Stomach (tissue), 9 donors: ENCODE data around the gene FLNC. TPM values are rescaled to one million over a fixed set of nuclear protein-coding genes. Genes with fewer than 3 reads are reported as not detected.

Source experiments
- DNase-seq, 2 donors: peaks; one replicate each; pipeline versions ENCODE4 v3.0.0 to v3.0.0-alpha.2; 2013 to 2019
- H3K27ac ChIP-seq, 5 donors: fragments of 200-600 bp in 4 of 5; sonication (generic) in 4 of 5; one replicate each; pipeline ENCODE4 v1.5.1; 2013 to 2019; ENCODE audit warnings: mild to moderate bottlenecking in 1 of 5, moderate library complexity in 1 of 5
- H3K27me3 ChIP-seq, 3 donors: fragments of 200-600 bp; sonication (generic); one replicate each; pipeline ENCODE4 v1.5.1; 2017 to 2019; ENCODE audit warnings: mixed run types in 1 of 3
- H3K36me3 ChIP-seq, 4 donors: fragments of 200-600 bp; sonication (generic); 1 replicate in 3 of 4; 2 replicates in 1 of 4; pipeline ENCODE4 v1.5.1; 2016 to 2019
- H3K4me1 ChIP-seq, 4 donors: fragments of 200-600 bp; sonication (generic); one replicate each; pipeline ENCODE4 v1.5.1; 2016 to 2019
- H3K4me3 ChIP-seq, 4 donors: fragments of 200-600 bp; sonication (generic) in 3 of 4; one replicate each; pipeline ENCODE4 v1.5.1; 2016 to 2019; ENCODE audit warnings: mild to moderate bottlenecking in 1 of 4
- H3K9me3 ChIP-seq, 4 donors: fragments of 200-600 bp; sonication (generic); one replicate each; pipeline ENCODE4 v1.5.1; 2016 to 2019
- EP300 ChIP-seq: sonication (generic); formaldehyde crosslinking; IDR thresholded peaks from one replicate; pipeline ENCODE4 v1.6.1; 2017; ENCODE audit warnings: antibody characterized with exemption
- POLR2A ChIP-seq, 4 donors: fragments of 450-650 bp; IDR thresholded peaks; one replicate each; pipeline ENCODE4 v1.6.1; 2016; ENCODE audit warnings: antibody characterized with exemption in 4 of 4, control low read depth in 2 of 4, mild to moderate bottlenecking in 1 of 4, moderate library complexity in 1 of 4
- POLR2AphosphoS5 ChIP-seq, 3 donors: sonication (generic); formaldehyde crosslinking; IDR thresholded peaks; one replicate each; pipeline ENCODE4 v1.6.1; 2016; ENCODE audit warnings: antibody characterized with exemption in 3 of 3
- WGBS, 5 donors: extraction: QIAGEN DNeasy Blood & Tissue Kit in 3 of 5; methylation state at CpG; one replicate each; pipeline versions ENCODE4 v1.1.5 to v1.1.7; 2013 to 2018; 5-methylcytosine and 5-hydroxymethylcytosine counted together
- intact Hi-C: fragments of 100-400 bp; cut with DNase I; formaldehyde crosslinking; loops from one replicate; pipeline ENCODE4 v1.15.1; 2023; ENCODE audit warnings: low total_unique reads
- polyA plus RNA-seq, 3 donors: library from polyadenylated mRNA; stranded (reverse); fragments of 200-250 nt; gene quantifications; one replicate each; pipeline ENCODE4 v1.2.3, GENCODE V29; 2013
- total RNA-seq, 5 donors: library from RNA; depleted of rRNA; stranded (reverse); fragments of >200 nt; gene quantifications; one replicate each; pipeline versions ENCODE4 v1.1.0 to v1.2.3, GENCODE V29; 2014 to 2016
- TF ChIP-seq, protein P1 (sequence below), 7 experiments: fragments of 450-650 bp in 4 of 7; fragments of 200-600 bp in 3 of 7; sonication (generic) in 3 of 7; IDR thresholded peaks; one replicate each; pipeline ENCODE4 v1.5.1; 2016 to 2019; ENCODE audit warnings: antibody characterized with exemption in 7 of 7, control low read depth in 2 of 7, mild to moderate bottlenecking in 1 of 7
- donor health status: healthy with polysubstance abuse.
- donor health status: Bipolar disorder and iron deficiency.
- donor health status: healthy.

Gene FLNC
- total and polyA plus RNA-seq, 8 donors = 1.9 to 184 (median 46.6) TPM

- DNase-seq = no peak
Observed at GRCh38 chr7:128844777-128845311, 14.6 kb downstream of the FLNC start.

GRCh38 chr7:128845475-128845874 lies 15.3 kb downstream of the FLNC start:
- DNase-seq = no peak
- H3K27me3 ChIP-seq = no peaks in the 10 kb centered on the region
- H3K4me1 ChIP-seq = peaks cover 0 to 6% (median 0%) of the 10 kb centered on the region in 4 donors
- intact Hi-C loops = no loop called here
- H3K4me3 ChIP-seq = no peak overlapping the region
- TF ChIP-seq POLR2AphosphoS5 (IDR thresholded peaks at IDR 0.05) = no peak
- no peak for TF ChIP-seq EP300
- TF ChIP-seq POLR2A (IDR thresholded peaks at IDR 0.05) = no peak
- TF ChIP-seq, protein P1, sequence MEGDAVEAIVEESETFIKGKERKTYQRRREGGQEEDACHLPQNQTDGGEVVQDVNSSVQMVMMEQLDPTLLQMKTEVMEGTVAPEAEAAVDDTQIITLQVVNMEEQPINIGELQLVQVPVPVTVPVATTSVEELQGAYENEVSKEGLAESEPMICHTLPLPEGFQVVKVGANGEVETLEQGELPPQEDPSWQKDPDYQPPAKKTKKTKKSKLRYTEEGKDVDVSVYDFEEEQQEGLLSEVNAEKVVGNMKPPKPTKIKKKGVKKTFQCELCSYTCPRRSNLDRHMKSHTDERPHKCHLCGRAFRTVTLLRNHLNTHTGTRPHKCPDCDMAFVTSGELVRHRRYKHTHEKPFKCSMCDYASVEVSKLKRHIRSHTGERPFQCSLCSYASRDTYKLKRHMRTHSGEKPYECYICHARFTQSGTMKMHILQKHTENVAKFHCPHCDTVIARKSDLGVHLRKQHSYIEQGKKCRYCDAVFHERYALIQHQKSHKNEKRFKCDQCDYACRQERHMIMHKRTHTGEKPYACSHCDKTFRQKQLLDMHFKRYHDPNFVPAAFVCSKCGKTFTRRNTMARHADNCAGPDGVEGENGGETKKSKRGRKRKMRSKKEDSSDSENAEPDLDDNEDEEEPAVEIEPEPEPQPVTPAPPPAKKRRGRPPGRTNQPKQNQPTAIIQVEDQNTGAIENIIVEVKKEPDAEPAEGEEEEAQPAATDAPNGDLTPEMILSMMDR (IDR thresholded peaks at IDR 0.05) = no peak
- no peaks in the 10 kb centered on the region for H3K9me3 ChIP-seq
- no peak overlapping the region for H3K27ac ChIP-seq
- peaks cover 0 to 98% (median 67%) of the 10 kb centered on the region in 4 donors for H3K36me3 ChIP-seq
- 79 to 86% (median 81%) methylated on average over 5 of the region's 5 CpGs for WGBS, 5 donors

More at GRCh38 chr7:128844777-128845311, 14.6 kb downstream of the FLNC start:
- 89 to 94% (median 92%) methylated on average over 15 to 25 of the region's 25 CpGs for WGBS, 5 donors
- TF ChIP-seq POLR2AphosphoS5 (IDR thresholded peaks at IDR 0.05) (no peak), EP300 (no peak), POLR2A (IDR thresholded peaks at IDR 0.05) (no peak)
- TF ChIP-seq, protein P1 (IDR thresholded peaks at IDR 0.05) = no peak
- Histone ChIP-seq H3K36me3 (peaks cover 0 to 98% (median 64%) of the 10 kb centered on the region in 4 donors), H3K27ac (peak overlapping the region in 1 of 5 donors; percentile 24), H3K9me3 (no peaks in the 10 kb centered on the region), H3K27me3 (no peaks in the 10 kb centered on the region), H3K4me3 (no peak overlapping the region), H3K4me1 (peaks cover 0 to 6% (median 1%) of the 10 kb centered on the region in 4 donors)
- intact Hi-C loops = no loop called here

GRCh38 chr7:128845987-128846386 lies 15.8 kb downstream of the FLNC start:
- intact Hi-C loops = no loop called here
- H3K4me3 ChIP-seq = no peak overlapping the region
- peaks cover 0 to 98% (median 70%) of the 10 kb centered on the region in 4 donors for H3K36me3 ChIP-seq
- WGBS, 5 donors = 68 to 90% (median 85%) methylated on average over 8 to 19 of the region's 19 CpGs
- peaks cover 0 to 6% (median 0%) of the 10 kb centered on the region in 4 donors for H3K4me1 ChIP-seq
- H3K9me3 ChIP-seq = no peaks in the 10 kb centered on the region
- H3K27ac ChIP-seq = no peak overlapping the region
- TF ChIP-seq EP300 (no peak), POLR2A (IDR thresholded peaks at IDR 0.05) (no peak), POLR2AphosphoS5 (IDR thresholded peaks at IDR 0.05) (no peak)
- TF ChIP-seq, protein P1 (IDR thresholded peaks at IDR 0.05) = no peak
- no peak for DNase-seq
- no peaks in the 10 kb centered on the region for H3K27me3 ChIP-seq

DNA sequence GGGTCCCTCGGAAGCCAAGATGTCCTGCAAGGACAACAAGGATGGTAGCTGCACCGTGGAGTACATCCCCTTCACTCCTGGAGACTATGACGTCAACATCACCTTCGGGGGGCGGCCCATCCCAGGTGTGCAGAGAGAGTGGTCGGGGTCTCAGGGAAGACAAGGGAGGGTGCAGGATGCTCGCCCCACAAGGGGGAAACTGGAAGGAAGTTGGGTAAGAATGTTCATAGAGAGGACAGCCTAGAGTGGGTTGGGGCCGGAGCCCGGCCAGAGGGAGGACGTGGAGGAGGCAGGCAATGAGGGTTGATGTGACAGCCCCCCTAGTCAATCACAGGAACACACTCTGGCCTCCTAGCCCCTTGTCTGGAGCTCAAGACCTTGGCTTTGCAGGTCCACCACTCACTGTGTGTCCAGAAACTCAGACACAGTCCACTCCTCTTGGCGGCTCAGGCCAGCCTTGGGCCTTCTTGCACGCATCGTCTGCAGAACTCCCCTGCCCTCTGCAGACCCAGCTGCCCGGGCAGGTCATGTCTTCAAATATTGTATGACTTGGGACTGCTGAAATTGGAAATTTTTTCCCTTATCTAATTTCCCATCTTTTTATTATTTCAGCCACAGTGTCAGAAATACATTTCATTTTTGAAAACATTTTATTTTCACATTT lies 16.7 kb downstream of the FLNC start:
- Histone ChIP-seq H3K4me1 (peaks cover 0 to 3% (median 0%) of the 10 kb centered on the region in 4 donors), H3K36me3 (peaks cover 0 to 100% (median 74%) of the 10 kb centered on the region in 4 donors), H3K4me3 (no peak overlapping the region), H3K9me3 (no peaks in the 10 kb centered on the region), H3K27ac (no peak overlapping the region), H3K27me3 (no peaks in the 10 kb centered on the region)
- WGBS, 5 donors = 77 to 94% (median 89%) methylated on average over 14 of the region's 14 CpGs
- intact Hi-C loops = no loop called here
- no peak for TF ChIP-seq EP300
- TF ChIP-seq, protein P1 (IDR thresholded peaks at IDR 0.05) = no peak
- DNase-seq = no peak
